HEK293 (cell line): Measurements from ENCODE around the gene IMMP2L.

Experiments
- CTCF ChIP-seq: fragments of 450-650 bp; formaldehyde crosslinking; IDR thresholded peaks from 2 replicates; pipeline ENCODE4 v1.5.1; 2016; ENCODE audit warnings: missing biosample characterization, missing genetic modification characterization
- OSR2 ChIP-seq: fragments of 450-650 bp; formaldehyde crosslinking; IDR thresholded peaks from 2 replicates; pipeline ENCODE4 v1.5.1; 2016; ENCODE audit warnings: missing biosample characterization, missing genetic modification characterization
- SALL2 ChIP-seq: fragments of 450-650 bp; formaldehyde crosslinking; IDR thresholded peaks from 2 replicates; pipeline ENCODE4 v1.5.0; 2017; ENCODE audit warnings: missing biosample characterization, mild to moderate bottlenecking, missing genetic modification characterization, borderline replicate concordance
- ZBTB17 ChIP-seq: fragments of 450-650 bp; formaldehyde crosslinking; IDR thresholded peaks from 2 replicates; pipeline ENCODE4 v1.5.1; 2016; ENCODE audit warnings: missing biosample characterization, missing genetic modification characterization
- ZNF24 ChIP-seq: fragments of 450-650 bp; formaldehyde crosslinking; IDR thresholded peaks from 2 replicates; pipeline ENCODE4 v1.5.1; 2016; ENCODE audit warnings: missing biosample characterization, missing genetic modification characterization
- ZNF274 ChIP-seq, 2 experiments: fragments of 200-500 bp in 1 of 2; fragments of 450-650 bp in 1 of 2; sonication (Bioruptor generic) in 1 of 2; formaldehyde crosslinking in 1 of 2; IDR thresholded peaks; 2 replicates each; pipeline versions ENCODE4 v1.5.1 to v1.6.1; 2014 to 2016; ENCODE audit warnings: borderline replicate concordance in 1 of 2, inconsistent platforms in 1 of 2, low read length in 1 of 2, missing biosample characterization in 1 of 2, missing genetic modification characterization in 1 of 2
- ZNF658 ChIP-seq: fragments of 450-650 bp; formaldehyde crosslinking; IDR thresholded peaks from 2 replicates; pipeline ENCODE4; 2016; ENCODE audit warnings: missing biosample characterization, missing genetic modification characterization
- ZNF776 ChIP-seq: fragments of 450-650 bp; formaldehyde crosslinking; IDR thresholded peaks from 2 replicates; pipeline ENCODE4 v1.5.0; 2017; ENCODE audit warnings: missing biosample characterization, missing genetic modification characterization, borderline replicate concordance

- TF ChIP-seq CTCF (tag by site-specific recombination) (no peak), ZNF658 (tag by site-specific recombination) (no peak), ZNF24 (tag by site-specific recombination) (no peak), ZNF274 (IDR thresholded peaks at IDR 0.05; ENCODE audit: low read length) (no peak), ZNF274 (tag by site-specific recombination; IDR thresholded peaks at IDR 0.05; ENCODE audit: borderline replicate concordance) (no peak), OSR2 (tag by site-specific recombination) (peak; percentile 24; the same call in 1 of the 2 replicates), ZNF776 (tag by site-specific recombination) (no peak), SALL2 (tag by site-specific recombination) (no peak), ZBTB17 (no peak)
Observed at GRCh38 chr7:111029574-111030251, 532.6 kb downstream of the IMMP2L start.
